ENCODE measurements around the gene SLC12A6.
"Not testable (repeated sequence)": the region's sequence is repeated elsewhere in the genome, so short reads cannot be mapped to it uniquely, and the experiment has no call there.

SLC12A6 gene

DNA sequence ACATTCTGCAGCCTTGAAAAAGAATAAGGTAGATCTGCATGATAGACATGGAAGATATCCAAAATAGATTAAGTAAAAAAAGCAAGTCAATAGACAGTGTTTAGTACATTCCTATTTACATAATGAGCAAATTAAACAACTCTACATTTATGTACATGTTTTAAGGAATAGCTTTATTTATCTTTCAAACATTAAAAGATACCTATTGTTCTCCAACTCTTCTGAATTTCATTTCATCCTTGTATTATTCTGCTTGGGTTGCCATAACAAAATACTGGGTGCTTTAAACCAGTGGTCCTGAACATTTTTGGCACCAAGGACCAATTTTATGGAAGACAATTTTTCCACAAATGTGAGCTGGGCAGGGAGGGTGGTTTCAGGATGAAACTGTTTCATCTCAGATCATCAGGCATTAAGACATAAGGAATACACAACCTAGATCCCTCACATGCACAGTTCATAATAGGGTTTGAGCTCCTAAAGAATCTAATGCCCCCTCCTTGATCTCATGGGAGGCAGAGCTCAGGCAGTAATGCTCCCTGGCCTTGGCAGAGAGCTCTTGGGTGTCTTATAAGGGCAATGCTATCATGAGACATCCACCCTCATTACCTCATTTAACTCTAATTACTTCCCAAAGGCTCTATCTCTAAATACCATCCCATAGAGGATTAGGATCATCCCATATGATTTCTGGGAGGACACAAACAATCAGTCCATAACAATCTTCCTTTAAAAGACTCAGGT is 120.9 kb downstream of the SLC12A6 start:
- in situ Hi-C loops (cut with MboI; ENCODE audit: low sequenced_read_pairs), result loop anchor here (25.0 kb wide), 1 partner anchor 104 kb away; the partner anchor contains the start of genes EMC7 and PGBD4

- in situ Hi-C loops (cut with MboI; ENCODE audit: low sequenced_read_pairs), result loop anchor here (25.0 kb wide), 1 partner anchor 102 kb away; the partner anchor contains the start of genes EMC7 and PGBD4
Measured at GRCh38 chr15:34214135-34214534, 123.4 kb downstream of the SLC12A6 start.

DNA sequence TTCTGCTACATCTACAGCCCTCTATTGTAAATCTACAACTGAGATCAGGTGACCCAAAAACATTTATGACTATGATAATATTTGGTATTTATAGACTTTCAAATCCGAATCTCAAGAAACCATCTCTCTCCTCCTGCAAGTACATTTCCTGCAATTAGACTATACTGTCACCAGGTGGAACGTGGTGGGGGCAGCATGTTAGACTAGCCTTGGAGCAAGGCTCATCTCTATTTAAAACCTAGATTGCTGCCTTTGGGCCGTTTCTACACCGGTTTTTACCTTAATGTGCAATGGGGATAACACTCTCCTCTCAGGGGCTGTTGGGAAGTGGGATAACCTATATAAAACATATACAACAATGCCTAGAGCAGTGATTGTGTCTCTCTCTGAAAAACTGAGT is 123.9 kb downstream of the SLC12A6 start:
- in situ Hi-C loops (cut with MboI; ENCODE audit: low sequenced_read_pairs), result loop anchor here (25.0 kb wide), 1 partner anchor 101 kb away; the partner anchor contains the start of genes EMC7 and PGBD4

DNA sequence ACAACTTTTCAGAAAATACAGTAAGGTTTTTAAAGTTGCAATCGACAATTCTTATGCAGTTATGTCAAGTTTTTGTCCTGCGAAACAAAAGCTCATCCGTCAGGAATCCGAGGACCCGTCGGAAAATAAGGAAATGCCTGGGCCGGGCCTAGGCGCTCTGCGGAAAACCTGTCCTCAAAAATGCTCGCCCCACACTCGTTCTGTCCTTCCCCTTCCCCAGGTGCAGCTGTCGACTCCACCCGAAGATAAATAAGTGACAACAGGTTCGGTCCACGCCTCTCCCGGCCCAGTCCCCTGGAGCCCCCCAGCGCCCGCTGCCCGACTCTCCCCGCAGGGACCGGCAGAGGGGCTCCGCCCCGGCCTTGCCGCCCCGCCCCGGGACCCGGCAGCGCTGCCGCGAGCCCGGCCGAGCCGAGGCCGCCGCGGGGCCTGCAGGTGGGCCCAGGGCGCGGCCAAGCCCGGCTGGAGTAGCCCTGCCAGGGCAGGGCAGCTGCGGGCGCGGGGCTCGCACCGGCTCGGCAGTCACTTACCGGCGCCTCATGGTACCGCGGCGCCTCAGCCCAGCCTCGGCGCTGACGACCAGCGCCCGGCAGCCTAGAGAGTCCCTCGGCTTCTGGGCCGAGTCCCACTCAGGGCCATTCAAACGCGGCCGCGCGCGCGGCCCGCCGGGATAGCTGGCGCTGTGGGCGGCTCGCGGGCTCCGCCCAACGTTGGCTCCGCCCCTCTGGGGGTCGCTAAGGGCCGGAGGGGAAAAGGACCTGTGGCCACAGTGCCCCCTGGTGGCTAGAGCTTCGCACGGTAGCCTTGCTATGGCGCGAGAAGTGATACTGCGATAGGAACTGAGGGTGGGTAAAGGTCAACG is 127.9 kb downstream of the SLC12A6 start, which contains the start of gene KATNBL1:
Gene KATNBL1, minus strand, starts transcription at position 676 of the 862 bp plus-strand sequence. CDS start 46,420 bp downstream, outside the sequence.
- in situ Hi-C loops (cut with MboI; ENCODE audit: low sequenced_read_pairs), result loop anchor here (25.0 kb wide), 1 partner anchor 97 kb away; the partner anchor contains the start of genes EMC7 and PGBD4

- in situ Hi-C loops (cut with MboI; ENCODE audit: low sequenced_read_pairs), result loop anchor here (25.0 kb wide), 1 partner anchor 94 kb away; the partner anchor contains the start of genes EMC7 and PGBD4
Measured at GRCh38 chr15:34206011-34206410, 131.6 kb downstream of the SLC12A6 start.

GRCh38 chr15:34203936-34204335 is 133.6 kb downstream of the SLC12A6 start:
- in situ Hi-C loops (cut with MboI; ENCODE audit: low sequenced_read_pairs), result loop anchor here (25.0 kb wide), 1 partner anchor 92 kb away; the partner anchor contains the start of genes EMC7 and PGBD4

- in situ Hi-C loops (cut with MboI; ENCODE audit: low sequenced_read_pairs), result loop anchor here (25.0 kb wide), 1 partner anchor 91 kb away; the partner anchor contains the start of genes EMC7 and PGBD4
Measured at GRCh38 chr15:34203305-34203704, 134.3 kb downstream of the SLC12A6 start.

GRCh38 chr15:34193272-34193671 is 144.3 kb downstream of the SLC12A6 start:
- in situ Hi-C loops (cut with MboI; ENCODE audit: low sequenced_read_pairs), result not testable (repeated sequence)

DNA sequence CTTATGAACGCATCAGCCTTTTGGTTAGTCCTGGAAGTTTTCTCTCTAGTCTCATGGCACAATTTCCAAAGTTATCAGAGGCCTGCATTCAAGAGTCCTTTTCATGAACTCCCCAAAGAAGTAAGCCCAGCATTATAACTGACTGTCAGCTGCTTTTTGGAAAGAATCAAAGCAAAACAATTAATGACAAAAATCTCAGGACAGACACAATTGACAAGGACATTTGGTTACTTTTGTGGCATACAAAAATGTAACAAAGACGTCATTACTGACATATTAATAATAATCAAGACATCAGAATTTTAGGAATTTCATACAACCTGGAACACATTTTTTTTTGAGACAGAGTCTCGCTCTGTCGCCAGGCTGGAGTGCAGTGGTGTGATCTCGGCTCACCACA is 148.9 kb downstream of the SLC12A6 start:
- in situ Hi-C loops (cut with MboI; ENCODE audit: low sequenced_read_pairs), result no loop called here

DNA sequence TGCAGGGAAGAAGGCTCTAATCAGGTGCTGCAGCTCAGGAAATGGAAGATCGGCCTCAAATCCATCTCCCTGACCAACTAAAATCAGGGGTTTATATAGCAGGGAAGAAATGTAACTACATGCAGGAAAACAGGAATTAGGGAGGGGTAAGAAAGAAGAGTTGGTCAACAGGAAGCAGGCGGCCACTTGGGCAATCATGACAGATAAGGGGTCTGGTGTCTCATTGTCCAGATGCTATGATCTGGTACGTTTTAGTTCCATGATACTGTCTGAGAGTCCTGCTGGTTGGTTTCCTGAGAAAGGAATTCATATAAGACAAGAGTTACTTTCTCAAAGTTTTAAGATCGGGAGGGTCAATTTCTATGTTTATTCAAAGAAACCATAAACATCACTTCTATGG is 151.9 kb downstream of the SLC12A6 start:
- in situ Hi-C loops (cut with MboI; ENCODE audit: low sequenced_read_pairs), result no loop called here

- in situ Hi-C loops (cut with MboI; ENCODE audit: low sequenced_read_pairs), result no loop called here
Measured at GRCh38 chr15:34182942-34183341, 154.6 kb downstream of the SLC12A6 start.

Measured in HL-60/S4 treated with retinoic acid at 250 ng/mL for 4 days and 3 days (cell line).